ENCODE results near the gene PRAMEF27.
"Not testable (repeated sequence)": the region's sequence is repeated elsewhere in the genome, so short reads cannot be mapped to it uniquely, and the experiment has no call there.

DNA sequence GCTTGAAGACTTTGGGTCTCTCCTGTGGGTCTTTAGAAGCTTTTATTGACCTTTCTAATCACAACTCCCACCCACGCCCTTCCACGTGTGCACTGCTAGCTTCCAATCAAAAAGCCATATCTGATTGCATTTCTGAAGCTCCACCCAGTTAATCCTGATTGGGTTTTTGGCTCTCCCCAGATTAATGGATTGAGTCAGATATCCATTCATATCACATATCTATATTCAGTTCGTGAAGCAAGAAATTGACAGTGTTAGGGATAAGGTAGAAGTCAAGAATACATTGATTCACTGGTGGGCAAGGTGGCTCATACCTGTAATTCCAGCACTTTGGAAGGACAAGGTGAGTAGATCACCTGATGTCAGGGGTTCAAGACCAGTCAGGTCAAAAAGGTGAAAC is at the start of gene PRAMEF27:
- TF ChIP-seq, protein P1, sequence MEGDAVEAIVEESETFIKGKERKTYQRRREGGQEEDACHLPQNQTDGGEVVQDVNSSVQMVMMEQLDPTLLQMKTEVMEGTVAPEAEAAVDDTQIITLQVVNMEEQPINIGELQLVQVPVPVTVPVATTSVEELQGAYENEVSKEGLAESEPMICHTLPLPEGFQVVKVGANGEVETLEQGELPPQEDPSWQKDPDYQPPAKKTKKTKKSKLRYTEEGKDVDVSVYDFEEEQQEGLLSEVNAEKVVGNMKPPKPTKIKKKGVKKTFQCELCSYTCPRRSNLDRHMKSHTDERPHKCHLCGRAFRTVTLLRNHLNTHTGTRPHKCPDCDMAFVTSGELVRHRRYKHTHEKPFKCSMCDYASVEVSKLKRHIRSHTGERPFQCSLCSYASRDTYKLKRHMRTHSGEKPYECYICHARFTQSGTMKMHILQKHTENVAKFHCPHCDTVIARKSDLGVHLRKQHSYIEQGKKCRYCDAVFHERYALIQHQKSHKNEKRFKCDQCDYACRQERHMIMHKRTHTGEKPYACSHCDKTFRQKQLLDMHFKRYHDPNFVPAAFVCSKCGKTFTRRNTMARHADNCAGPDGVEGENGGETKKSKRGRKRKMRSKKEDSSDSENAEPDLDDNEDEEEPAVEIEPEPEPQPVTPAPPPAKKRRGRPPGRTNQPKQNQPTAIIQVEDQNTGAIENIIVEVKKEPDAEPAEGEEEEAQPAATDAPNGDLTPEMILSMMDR (IDR thresholded peaks at IDR 0.05; ENCODE audit: low read length), result not testable (repeated sequence)
- TF ChIP-seq EZH2 (optimal IDR thresholded peaks at IDR 0.05; ENCODE audit: low read depth, low read length), result not testable (repeated sequence)

Measured in MM.1S (cell line).